ENCODE results near the gene CTRB2. TPM values are rescaled to one million over a fixed set of nuclear protein-coding genes. Genes with fewer than 3 reads are reported as not detected.

The CTRB2 gene
- polyA plus RNA-seq, 1 of the 3 experiments (the other 2 are of a cell fraction): not detected

DNA sequence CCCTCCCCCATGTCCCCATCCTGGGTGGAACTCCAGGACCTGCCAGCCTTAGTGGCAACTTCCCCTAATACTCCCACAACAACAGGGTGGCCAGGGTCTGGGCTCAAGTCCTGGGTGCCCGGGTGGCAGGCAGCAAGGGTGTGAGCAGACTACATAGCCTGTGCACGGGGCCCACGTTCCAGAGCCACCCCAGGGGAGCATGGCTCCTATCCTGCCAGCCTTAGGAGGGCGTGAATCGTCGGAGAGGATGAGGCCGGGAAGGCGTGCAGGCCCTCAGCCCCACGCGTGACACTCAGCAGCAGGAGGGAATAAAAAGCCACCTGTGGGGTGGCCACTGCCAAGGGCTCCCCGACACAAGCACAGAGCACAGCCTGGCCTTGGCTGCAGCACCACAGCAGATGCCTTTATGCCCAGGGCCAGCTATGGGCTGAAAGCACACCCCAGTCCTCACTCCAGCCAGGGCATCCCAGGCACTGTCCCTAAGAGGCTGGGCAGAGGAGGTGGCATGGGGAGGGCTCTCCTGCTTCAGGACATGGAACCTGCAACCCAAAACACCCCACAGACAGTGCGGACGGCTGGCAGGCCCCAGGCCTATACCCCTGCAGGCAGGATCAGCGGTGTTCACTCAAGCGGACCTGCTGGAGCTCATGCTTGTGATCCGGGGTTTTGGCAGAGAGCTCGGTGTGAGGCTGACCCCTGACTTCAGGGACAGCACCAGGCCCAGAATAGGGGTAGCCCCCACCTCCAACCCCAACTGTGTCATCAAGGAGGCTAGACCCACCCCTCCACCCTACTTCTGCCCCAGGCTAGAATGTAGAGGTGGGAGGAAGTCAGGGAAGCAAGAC is 41.8 kb upstream of the CTRB2 start (continued):
- TF ChIP-seq TEAD4 (IDR thresholded peaks at IDR 0.05; ENCODE audit: borderline replicate concordance, insufficient read depth): no peak

DNA sequence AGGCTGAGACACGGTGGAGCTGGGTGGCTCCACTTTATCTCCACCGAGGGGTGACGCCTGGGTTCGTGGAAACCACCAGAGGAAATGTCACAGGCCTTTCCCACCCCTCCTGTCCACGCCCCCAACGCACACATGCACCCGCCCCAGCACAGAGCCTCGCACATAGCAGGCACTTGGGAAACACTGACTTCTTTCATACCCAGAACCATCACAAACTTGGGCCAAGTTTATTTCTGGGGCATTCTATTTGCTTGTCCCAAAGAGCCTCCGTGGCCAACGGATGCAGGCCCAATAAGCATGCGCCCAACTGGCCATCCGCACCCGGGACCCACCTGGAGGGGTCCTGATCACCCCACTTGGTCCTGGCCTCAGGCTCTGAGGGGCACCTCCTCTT is 41.2 kb upstream of the CTRB2 start:
- H3K27me3 ChIP-seq (ENCODE audit: insufficient read depth): no peaks in the 10 kb centered on the region
- H3K9ac ChIP-seq: peak overlapping the region; percentile 98; the same call in 1 of the 2 replicates
- peak overlapping the region; percentile 81; the same call in 1 of the 2 replicates for H3K4me2 ChIP-seq
- H3K9me3 ChIP-seq: no peaks in the 10 kb centered on the region
- H3K27ac ChIP-seq (ENCODE audit: low read depth in 2 of 2, low read length in 1 of 2): peak overlapping the region in 1 of 2 experiments; percentile 98; a peak in 2 of 4 replicates
- no peaks in the 10 kb centered on the region for H3K9me2 ChIP-seq
- DNase-seq: no peak
- H3K4me3 ChIP-seq (ENCODE audit: low read depth in 2 of 2, low read length in 1 of 2): no peak overlapping the region
- H3K4me1 ChIP-seq (ENCODE audit: control insufficient read depth in 1 of 2, insufficient read depth in 2 of 2, low read depth in 1 of 2, low read length in 1 of 2): peaks cover 72 to 73% of the 10 kb centered on the region in 2 experiments
- H2AFZ ChIP-seq (ENCODE audit: low read depth): no peak overlapping the region
- H3F3A ChIP-seq (replicated peaks; ENCODE audit: insufficient read depth): peaks cover 30% of the 10 kb centered on the region
- peaks cover 60% of the 10 kb centered on the region for H4K20me1 ChIP-seq (ENCODE audit: insufficient read depth)
- no peak for TF ChIP-seq NFIC (IDR thresholded peaks at IDR 0.05; ENCODE audit: borderline replicate concordance)
- TF ChIP-seq NRF1 (IDR thresholded peaks at IDR 0.05; ENCODE audit: low read depth, low read length): no peak
- no peak for TF ChIP-seq RXRA (IDR thresholded peaks at IDR 0.05; ENCODE audit: borderline replicate concordance, low read depth)
- TF ChIP-seq ELF1 (IDR thresholded peaks at IDR 0.05): no peak
- ChIA-PET CTCF (interaction anchor here (1.4 to 3.1 kb wide), 2 partner anchors 14 to 137 kb away, joined by 3 to 25 read pairs; no protein-coding TSS in a partner anchor), POLR2A (no interaction called here)
- WGBS (ENCODE audit: low lambda C conversion rate): 91% methylated on average over 10 of the region's 13 CpGs
- peaks cover 0 to 3% of the 10 kb centered on the region in 2 experiments for H3K36me3 ChIP-seq (replicated peaks in 1 of 2; ENCODE audit: control insufficient read depth in 1 of 2, insufficient read depth in 2 of 2, low read length in 1 of 2)
- H3K79me2 ChIP-seq (ENCODE audit: insufficient read depth): peaks cover 94% of the 10 kb centered on the region

DNA sequence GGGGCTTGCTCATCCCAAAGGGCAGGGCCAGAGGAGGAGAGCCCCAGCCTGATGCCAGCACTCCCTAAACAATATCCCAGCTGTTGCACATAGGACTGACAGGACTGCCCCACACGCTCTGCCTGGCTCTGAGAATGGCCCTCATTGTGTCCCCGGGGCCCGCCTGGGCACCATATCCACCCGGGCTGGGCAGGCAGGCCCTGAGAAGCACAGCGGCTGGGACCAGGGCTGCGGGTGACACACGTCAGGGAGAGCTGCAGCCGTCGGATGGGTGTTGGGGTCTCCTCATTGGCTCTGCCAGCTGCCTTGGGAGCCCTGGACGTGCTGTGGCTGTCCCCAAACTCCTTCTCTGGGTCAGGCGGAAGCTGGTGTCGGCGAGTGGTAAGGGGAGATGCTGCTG is 40.3 kb upstream of the CTRB2 start:
- no peak overlapping the region for H2AFZ ChIP-seq (ENCODE audit: low read depth)
- H3K27me3 ChIP-seq (ENCODE audit: insufficient read depth): no peaks in the 10 kb centered on the region
- H3F3A ChIP-seq (replicated peaks; ENCODE audit: insufficient read depth): peaks cover 24% of the 10 kb centered on the region
- H3K4me1 ChIP-seq (ENCODE audit: control insufficient read depth in 1 of 2, insufficient read depth in 2 of 2, low read depth in 1 of 2, low read length in 1 of 2): peaks cover 64 to 68% of the 10 kb centered on the region in 2 experiments
- H3K4me3 ChIP-seq (ENCODE audit: low read depth in 2 of 2, low read length in 1 of 2): no peak overlapping the region
- H3K9ac ChIP-seq: peak overlapping the region; percentile 98
- H4K20me1 ChIP-seq (ENCODE audit: insufficient read depth): peaks cover 52% of the 10 kb centered on the region
- DNase-seq: no peak
- TF ChIP-seq SIN3A (IDR thresholded peaks at IDR 0.05; ENCODE audit: borderline replicate concordance, low read depth, low read length) (no peak), POLR2AphosphoS5 (IDR thresholded peaks at IDR 0.05; ENCODE audit: low read depth, low read length) (no peak), GATA2 (CRISPR knock-in tag; IDR thresholded peaks at IDR 0.05) (no peak), MXI1 (IDR thresholded peaks at IDR 0.05; ENCODE audit: low read depth, low read length) (no peak), MEF2A (IDR thresholded peaks at IDR 0.05; ENCODE audit: borderline replicate concordance, low read depth) (no peak), RAD21 (IDR thresholded peaks at IDR 0.05; ENCODE audit: low read length) (no peak), TEAD4 (IDR thresholded peaks at IDR 0.05; ENCODE audit: borderline replicate concordance, insufficient read depth) (no peak), TCF12 (IDR thresholded peaks at IDR 0.05) (no peak), ELF1 (IDR thresholded peaks at IDR 0.05) (no peak)
- TF ChIP-seq, protein P1, sequence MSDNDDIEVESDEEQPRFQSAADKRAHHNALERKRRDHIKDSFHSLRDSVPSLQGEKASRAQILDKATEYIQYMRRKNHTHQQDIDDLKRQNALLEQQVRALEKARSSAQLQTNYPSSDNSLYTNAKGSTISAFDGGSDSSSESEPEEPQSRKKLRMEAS (IDR thresholded peaks at IDR 0.05; ENCODE audit: low read depth): no peak
- TF ChIP-seq, protein P2, sequence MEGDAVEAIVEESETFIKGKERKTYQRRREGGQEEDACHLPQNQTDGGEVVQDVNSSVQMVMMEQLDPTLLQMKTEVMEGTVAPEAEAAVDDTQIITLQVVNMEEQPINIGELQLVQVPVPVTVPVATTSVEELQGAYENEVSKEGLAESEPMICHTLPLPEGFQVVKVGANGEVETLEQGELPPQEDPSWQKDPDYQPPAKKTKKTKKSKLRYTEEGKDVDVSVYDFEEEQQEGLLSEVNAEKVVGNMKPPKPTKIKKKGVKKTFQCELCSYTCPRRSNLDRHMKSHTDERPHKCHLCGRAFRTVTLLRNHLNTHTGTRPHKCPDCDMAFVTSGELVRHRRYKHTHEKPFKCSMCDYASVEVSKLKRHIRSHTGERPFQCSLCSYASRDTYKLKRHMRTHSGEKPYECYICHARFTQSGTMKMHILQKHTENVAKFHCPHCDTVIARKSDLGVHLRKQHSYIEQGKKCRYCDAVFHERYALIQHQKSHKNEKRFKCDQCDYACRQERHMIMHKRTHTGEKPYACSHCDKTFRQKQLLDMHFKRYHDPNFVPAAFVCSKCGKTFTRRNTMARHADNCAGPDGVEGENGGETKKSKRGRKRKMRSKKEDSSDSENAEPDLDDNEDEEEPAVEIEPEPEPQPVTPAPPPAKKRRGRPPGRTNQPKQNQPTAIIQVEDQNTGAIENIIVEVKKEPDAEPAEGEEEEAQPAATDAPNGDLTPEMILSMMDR (IDR thresholded peaks at IDR 0.05): no peak
- H3K9me3 ChIP-seq: no peaks in the 10 kb centered on the region
- H3K79me2 ChIP-seq (ENCODE audit: insufficient read depth): peaks cover 94% of the 10 kb centered on the region
- H3K27ac ChIP-seq (ENCODE audit: low read depth in 2 of 2, low read length in 1 of 2): peak overlapping the region in 1 of 2 experiments; percentile 98; a peak in 3 of 4 replicates
- peak overlapping the region; percentile 81 for H3K4me2 ChIP-seq
- peaks cover 0 to 11% of the 10 kb centered on the region in 2 experiments for H3K36me3 ChIP-seq (replicated peaks in 1 of 2; ENCODE audit: control insufficient read depth in 1 of 2, insufficient read depth in 2 of 2, low read length in 1 of 2)
- WGBS (ENCODE audit: low lambda C conversion rate): no CpG with 5 or more reads among the region's 13 CpGs
- POLR2A ChIA-PET: no interaction called here
- no peaks in the 10 kb centered on the region for H3K9me2 ChIP-seq
- CTCF ChIA-PET: interaction anchor here (1.4 to 5.0 kb wide), 2 partner anchors 13 to 138 kb away, joined by 3 to 35 read pairs; no protein-coding TSS in a partner anchor

Measured in SK-N-SH (cell line).